Progenitor cell of endocrine pancreas (in vitro differentiated cells): ENCODE measurements around the gene ZSCAN20. TPM values are rescaled to one million over a fixed set of nuclear protein-coding genes. Genes with fewer than 3 reads are reported as not detected.

Experiments used
- DNase-seq: peaks from one replicate; pipeline ENCODE4 v3.0.0; 2021; ENCODE audit warnings: low spot score; ENCODE audit not compliant: unreplicated experiment
- H3K27ac Mint-ChIP-seq: 2 replicates; pipeline ENCODE4 v1.8.0; 2021; ENCODE audit warnings: mild to moderate bottlenecking, moderate library complexity, mixed read lengths
- H3K27me3 Mint-ChIP-seq: 2 replicates; pipeline ENCODE4 v1.8.0; 2021; ENCODE audit warnings: mixed read lengths
- H3K36me3 Mint-ChIP-seq: 2 replicates; pipeline ENCODE4 v1.8.0; 2022; ENCODE audit warnings: mixed read lengths; ENCODE audit not compliant: insufficient read depth
- H3K4me1 Mint-ChIP-seq: 2 replicates; pipeline ENCODE4 v1.8.0; 2021; ENCODE audit warnings: low read depth, mixed read lengths
- H3K4me3 Mint-ChIP-seq: 2 replicates; pipeline ENCODE4 v1.8.0; 2021; ENCODE audit warnings: low read depth, mild to moderate bottlenecking, moderate library complexity, mixed read lengths
- H3K9me3 Mint-ChIP-seq: 2 replicates; pipeline ENCODE4 v1.8.0; 2021; ENCODE audit warnings: low read depth, mixed read lengths
- total RNA-seq: library from RNA; stranded (reverse); gene quantifications from 2 replicates; pipeline ENCODE4 v1.2.1, GENCODE V29; 2021
- TF ChIP-seq, protein P1 (sequence below): fragments of 200-600 bp; sonication (generic); IDR thresholded peaks from one replicate; pipeline ENCODE4 v1.5.0; 2021; ENCODE audit warnings: antibody characterized with exemption, mild to moderate bottlenecking; ENCODE audit not compliant: unreplicated experiment

ZSCAN20 gene
- total RNA-seq, 1 donor from 2014 or later: 10.5 TPM

DNA sequence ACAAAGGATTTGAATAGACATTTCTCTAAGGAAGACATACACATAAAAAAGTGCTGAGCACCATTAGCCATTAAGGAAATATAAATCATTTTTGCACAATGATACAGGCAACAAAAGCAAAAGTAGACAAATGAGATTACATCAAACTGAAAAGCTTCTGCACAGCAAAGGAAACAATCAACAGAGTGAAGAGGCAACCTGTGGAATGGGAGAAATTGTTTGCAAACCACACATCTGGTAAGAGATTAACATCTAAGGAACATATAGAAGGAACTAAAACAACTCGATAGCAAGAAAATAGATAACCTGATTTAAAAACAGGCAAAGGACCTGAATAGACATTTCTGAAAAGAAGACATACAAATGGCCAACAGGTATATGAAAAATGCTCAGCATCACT, 57.5 kb downstream of the ZSCAN20 start:
- no peaks in the 10 kb centered on the region for H3K36me3 Mint-ChIP-seq
- no peaks in the 10 kb centered on the region for H3K4me1 Mint-ChIP-seq
- no peaks in the 10 kb centered on the region for H3K9me3 Mint-ChIP-seq
- no peak overlapping the region for H3K27ac Mint-ChIP-seq
- H3K27me3 Mint-ChIP-seq: peaks cover 9% of the 10 kb centered on the region
- no peak for DNase-seq
- no peak overlapping the region for H3K4me3 Mint-ChIP-seq
- TF ChIP-seq, protein P1, sequence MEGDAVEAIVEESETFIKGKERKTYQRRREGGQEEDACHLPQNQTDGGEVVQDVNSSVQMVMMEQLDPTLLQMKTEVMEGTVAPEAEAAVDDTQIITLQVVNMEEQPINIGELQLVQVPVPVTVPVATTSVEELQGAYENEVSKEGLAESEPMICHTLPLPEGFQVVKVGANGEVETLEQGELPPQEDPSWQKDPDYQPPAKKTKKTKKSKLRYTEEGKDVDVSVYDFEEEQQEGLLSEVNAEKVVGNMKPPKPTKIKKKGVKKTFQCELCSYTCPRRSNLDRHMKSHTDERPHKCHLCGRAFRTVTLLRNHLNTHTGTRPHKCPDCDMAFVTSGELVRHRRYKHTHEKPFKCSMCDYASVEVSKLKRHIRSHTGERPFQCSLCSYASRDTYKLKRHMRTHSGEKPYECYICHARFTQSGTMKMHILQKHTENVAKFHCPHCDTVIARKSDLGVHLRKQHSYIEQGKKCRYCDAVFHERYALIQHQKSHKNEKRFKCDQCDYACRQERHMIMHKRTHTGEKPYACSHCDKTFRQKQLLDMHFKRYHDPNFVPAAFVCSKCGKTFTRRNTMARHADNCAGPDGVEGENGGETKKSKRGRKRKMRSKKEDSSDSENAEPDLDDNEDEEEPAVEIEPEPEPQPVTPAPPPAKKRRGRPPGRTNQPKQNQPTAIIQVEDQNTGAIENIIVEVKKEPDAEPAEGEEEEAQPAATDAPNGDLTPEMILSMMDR: no peak

DNA sequence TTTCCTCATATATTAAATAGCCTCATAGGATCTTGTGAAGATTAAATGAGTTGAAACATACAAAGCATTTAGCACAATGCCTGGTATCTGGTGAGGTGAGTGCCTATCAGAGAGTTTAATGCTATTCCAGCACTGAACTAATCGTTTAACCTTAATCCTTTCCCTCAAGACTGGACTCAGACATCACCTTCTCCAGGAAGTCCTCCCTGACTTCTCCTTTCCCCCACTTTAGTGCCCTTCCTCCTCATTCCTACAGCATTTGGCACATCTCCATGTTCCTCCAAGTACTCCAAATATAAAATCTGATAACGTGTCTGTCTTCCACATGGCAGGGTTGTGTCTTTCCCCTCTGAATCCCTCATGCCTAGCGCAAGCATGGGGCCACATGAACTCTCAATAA, 59.8 kb downstream of the ZSCAN20 start:
- Mint-ChIP-seq H3K36me3 (no peaks in the 10 kb centered on the region), H3K4me1 (no peaks in the 10 kb centered on the region), H3K27ac (no peak overlapping the region), H3K9me3 (no peaks in the 10 kb centered on the region), H3K4me3 (no peak overlapping the region), H3K27me3 (peaks cover 9% of the 10 kb centered on the region)
- TF ChIP-seq, protein P1: no peak
- DNase-seq: no peak

DNA sequence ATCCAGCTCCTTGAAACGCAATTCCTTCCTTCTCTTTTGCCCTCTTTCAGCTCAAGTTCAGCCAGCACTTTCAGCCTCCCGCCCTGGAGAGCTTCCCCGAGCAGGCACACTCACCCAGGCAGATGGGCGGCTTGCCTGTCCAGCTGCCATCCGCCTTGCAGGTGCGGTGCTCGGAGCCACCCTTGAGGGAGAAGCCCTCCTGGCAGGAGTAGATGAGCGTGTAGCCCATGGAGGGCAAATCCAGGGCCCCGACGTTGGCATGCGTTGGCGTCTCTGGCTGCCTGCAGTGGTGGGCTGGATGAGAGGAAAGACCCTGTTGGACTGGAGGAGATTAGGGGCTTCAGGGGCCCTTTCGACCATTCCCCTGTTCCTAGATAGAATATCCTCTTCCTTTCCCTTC, 60.5 kb downstream of the ZSCAN20 start:
- Mint-ChIP-seq H3K36me3 (no peaks in the 10 kb centered on the region), H3K4me1 (no peaks in the 10 kb centered on the region), H3K9me3 (no peaks in the 10 kb centered on the region), H3K4me3 (no peak overlapping the region), H3K27me3 (peaks cover 9% of the 10 kb centered on the region), H3K27ac (peak overlapping the region; percentile 65)
- no peak for DNase-seq
- TF ChIP-seq, protein P1: no peak

DNA sequence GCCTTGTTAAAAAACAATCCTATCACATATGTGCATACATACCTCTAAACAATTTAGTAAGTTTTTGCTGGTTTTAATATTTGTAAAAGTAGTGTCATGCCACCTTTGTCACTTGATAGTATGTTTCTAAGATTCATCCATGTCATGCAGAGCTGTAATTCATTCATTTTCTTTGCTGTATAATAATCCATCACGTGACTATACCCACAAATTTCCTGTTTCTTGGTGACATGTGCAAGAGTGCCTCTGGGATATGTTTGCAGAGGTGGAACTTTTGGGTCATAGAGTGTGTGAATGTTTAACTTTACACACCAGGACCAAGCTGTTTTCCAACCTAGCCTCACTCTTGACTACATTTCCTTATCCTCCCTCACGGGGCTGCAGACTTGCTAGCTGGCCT, 62.9 kb downstream of the ZSCAN20 start:
- Mint-ChIP-seq H3K27me3 (peaks cover 9% of the 10 kb centered on the region), H3K27ac (no peak overlapping the region), H3K36me3 (no peaks in the 10 kb centered on the region), H3K4me1 (no peaks in the 10 kb centered on the region), H3K4me3 (no peak overlapping the region), H3K9me3 (no peaks in the 10 kb centered on the region)
- TF ChIP-seq, protein P1: no peak
- no peak for DNase-seq

DNA sequence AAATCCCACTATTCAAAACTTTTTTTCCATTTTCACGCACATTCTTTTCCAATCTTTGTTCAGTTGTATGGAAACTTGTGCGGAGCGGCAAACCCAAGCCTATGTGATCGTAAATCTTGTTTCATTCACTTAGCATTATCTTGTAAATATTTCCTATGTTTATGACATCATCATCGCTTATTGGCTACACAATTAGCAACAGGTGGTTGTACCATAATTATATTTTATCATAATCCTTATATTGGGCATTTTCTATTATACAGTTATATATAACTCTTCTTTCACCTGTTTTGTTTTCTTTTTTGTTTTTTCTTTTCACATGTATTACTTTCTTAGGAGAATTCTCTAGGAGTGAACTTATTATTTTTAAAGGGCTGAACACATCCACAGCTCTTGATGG, 65.4 kb downstream of the ZSCAN20 start:
- DNase-seq: no peak
- H3K9me3 Mint-ChIP-seq: no peaks in the 10 kb centered on the region
- TF ChIP-seq, protein P1: no peak
- H3K27ac Mint-ChIP-seq: no peak overlapping the region
- H3K4me3 Mint-ChIP-seq: no peak overlapping the region
- H3K27me3 Mint-ChIP-seq: peaks cover 3% of the 10 kb centered on the region
- no peaks in the 10 kb centered on the region for H3K4me1 Mint-ChIP-seq
- no peaks in the 10 kb centered on the region for H3K36me3 Mint-ChIP-seq

DNA sequence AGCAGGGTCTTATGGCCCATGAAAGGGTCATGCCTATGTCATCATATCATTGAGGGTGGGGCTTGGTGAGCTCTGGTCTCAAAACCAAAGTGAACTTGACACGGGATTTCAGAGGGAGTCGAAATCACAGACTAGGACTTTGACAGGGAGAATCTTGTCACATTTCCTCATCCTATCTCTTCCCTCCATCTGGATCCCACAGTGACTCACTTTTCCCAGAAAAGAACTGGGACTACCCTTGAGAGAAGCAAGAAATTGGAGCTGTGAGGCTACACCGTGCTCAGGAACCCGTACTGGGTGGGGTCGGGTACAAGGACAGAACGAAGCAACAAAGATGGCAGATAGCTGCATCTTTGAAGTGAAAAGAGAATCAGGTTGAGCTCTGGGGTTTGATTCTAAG, 69.5 kb downstream of the ZSCAN20 start:
- H3K27ac Mint-ChIP-seq: no peak overlapping the region
- H3K9me3 Mint-ChIP-seq: peaks cover 6% of the 10 kb centered on the region
- no peaks in the 10 kb centered on the region for H3K36me3 Mint-ChIP-seq
- H3K4me3 Mint-ChIP-seq: no peak overlapping the region
- DNase-seq: no peak
- H3K27me3 Mint-ChIP-seq: no peaks in the 10 kb centered on the region
- TF ChIP-seq, protein P1: no peak
- no peaks in the 10 kb centered on the region for H3K4me1 Mint-ChIP-seq
